GM06990 (cell line): ENCODE measurements around the gene PPM1E.

ENCODE experiments used
- DNase-seq: peaks from one replicate; pipeline ENCODE4 v3.0.0-alpha.2; 2011; ENCODE audit not compliant: insufficient read length; ENCODE audit errors: extremely low read depth
- H3K27me3 ChIP-seq: replicated peaks from 2 replicates; pipeline ENCODE4 v1.6.0; 2011; ENCODE audit warnings: low read length; ENCODE audit not compliant: control insufficient read depth, insufficient read depth
- H3K36me3 ChIP-seq: 2 replicates; pipeline ENCODE4 v1.5.1; 2011; ENCODE audit warnings: low read length; ENCODE audit not compliant: control insufficient read depth, insufficient read depth
- H3K4me3 ChIP-seq: replicated peaks from 2 replicates; pipeline ENCODE4 v1.5.1; 2011; ENCODE audit warnings: low read depth, mild to moderate bottlenecking, control low read depth, low read length
- TF ChIP-seq, protein P1 (sequence below): IDR thresholded peaks from 2 replicates; pipeline ENCODE4 v1.5.1; 2011; ENCODE audit warnings: low read length, control low read depth, mild to moderate bottlenecking, inconsistent platforms; ENCODE audit not compliant: insufficient read depth, poor library complexity, severe bottlenecking

The PPM1E gene

DNA sequence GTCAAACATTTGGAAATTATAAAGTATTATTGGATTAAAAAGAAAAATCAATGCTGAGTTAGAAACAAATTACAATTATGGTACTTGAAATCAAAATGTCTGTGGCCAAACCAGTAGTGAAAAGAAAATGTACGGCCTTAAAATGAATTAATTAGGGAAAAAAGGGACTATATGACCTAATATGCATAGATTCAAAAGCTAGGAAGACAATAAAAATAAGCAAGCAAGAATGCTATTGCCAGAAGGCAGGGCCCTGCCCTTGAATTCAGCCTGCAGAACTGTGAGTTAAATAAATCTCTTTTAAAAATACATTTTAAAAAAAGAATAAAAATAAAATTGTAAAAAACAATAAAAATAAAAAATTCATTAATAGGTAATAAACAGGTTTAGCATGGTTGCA lies 262.4 kb downstream of the PPM1E start:
- H3K36me3 ChIP-seq, result no peaks in the 10 kb centered on the region
- TF ChIP-seq, protein P1, sequence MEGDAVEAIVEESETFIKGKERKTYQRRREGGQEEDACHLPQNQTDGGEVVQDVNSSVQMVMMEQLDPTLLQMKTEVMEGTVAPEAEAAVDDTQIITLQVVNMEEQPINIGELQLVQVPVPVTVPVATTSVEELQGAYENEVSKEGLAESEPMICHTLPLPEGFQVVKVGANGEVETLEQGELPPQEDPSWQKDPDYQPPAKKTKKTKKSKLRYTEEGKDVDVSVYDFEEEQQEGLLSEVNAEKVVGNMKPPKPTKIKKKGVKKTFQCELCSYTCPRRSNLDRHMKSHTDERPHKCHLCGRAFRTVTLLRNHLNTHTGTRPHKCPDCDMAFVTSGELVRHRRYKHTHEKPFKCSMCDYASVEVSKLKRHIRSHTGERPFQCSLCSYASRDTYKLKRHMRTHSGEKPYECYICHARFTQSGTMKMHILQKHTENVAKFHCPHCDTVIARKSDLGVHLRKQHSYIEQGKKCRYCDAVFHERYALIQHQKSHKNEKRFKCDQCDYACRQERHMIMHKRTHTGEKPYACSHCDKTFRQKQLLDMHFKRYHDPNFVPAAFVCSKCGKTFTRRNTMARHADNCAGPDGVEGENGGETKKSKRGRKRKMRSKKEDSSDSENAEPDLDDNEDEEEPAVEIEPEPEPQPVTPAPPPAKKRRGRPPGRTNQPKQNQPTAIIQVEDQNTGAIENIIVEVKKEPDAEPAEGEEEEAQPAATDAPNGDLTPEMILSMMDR, result no peak
- no peak overlapping the region for H3K4me3 ChIP-seq
- H3K27me3 ChIP-seq, result no peaks in the 10 kb centered on the region
- DNase-seq, result no peak

DNA sequence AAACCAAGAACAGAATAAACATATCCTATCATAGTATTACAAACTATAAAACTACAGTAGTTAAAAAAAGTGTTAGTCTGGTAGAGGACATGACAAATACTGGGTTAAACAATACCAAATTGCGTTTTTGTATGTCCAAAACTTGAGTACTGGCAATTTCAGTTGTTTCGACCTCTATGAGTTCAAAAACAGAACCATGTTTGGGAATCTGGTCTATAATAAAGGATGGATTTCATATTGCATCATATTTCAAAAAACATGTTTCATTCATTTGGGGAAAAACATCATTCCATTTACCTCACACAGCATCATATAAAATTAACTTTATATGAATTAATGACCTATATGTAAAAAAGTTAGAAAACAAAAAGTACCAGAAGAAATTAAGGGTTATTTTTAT lies 269.3 kb downstream of the PPM1E start:
- TF ChIP-seq, protein P1, result no peak
- Histone ChIP-seq H3K4me3 (no peak overlapping the region), H3K27me3 (no peaks in the 10 kb centered on the region), H3K36me3 (no peaks in the 10 kb centered on the region)
- no peak for DNase-seq

DNA sequence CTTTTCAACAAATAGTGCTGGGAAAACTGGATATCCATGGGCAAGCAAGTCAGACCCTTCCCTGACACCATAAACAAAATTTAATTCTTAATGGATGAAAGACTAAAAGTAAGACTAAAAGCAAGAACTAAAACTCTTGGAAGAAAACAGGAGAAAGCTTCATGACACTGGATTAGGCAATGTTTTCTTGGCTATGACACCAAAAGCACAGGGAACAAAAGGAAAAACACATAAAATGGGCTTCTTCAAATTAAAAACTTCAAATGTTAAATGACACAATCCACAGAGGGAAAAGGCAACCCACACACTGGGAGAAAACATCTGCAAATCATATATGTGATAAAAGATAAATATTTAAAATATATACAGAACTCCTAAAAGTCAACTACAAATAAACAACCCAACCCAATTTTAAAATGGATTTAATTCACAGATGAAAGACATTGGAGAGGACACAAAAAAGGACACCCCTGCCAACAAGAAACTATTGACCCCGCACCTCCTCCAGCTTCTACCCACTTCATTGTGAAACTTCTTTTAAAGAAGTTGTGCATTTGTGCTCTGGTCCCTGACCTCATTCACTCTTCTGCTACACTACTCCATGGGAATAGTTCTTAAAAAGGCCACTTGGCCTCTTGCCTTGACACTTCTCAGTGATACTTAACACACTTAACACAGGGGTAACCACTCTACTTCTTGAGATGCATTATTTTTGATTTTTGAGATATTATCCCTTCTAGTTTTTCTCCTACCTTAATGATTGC lies 270.7 kb downstream of the PPM1E start:
- Histone ChIP-seq H3K27me3 (no peaks in the 10 kb centered on the region), H3K36me3 (no peaks in the 10 kb centered on the region), H3K4me3 (no peak overlapping the region)
- TF ChIP-seq, protein P1, result no peak
- DNase-seq, result no peak

DNA sequence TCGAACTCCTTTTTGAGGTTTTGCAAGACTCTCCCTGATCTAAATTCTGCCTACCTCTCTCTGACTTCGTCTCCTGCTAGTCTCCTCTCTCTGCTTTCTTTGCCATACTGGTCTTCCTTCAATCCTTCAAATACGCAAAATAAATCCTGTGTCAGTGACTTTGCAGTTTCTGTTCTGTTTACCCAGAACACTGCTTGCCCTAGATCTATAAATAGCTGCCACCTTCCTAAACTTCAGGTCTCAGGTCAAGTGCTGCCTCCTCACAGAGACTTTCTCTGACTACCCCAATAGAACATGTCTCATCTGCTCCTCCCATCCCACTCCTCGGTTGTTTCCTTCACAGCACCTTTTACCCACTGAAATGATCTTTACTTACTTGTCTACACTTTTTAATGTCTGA lies 272.1 kb downstream of the PPM1E start:
- DNase-seq, result no peak
- TF ChIP-seq, protein P1, result no peak
- Histone ChIP-seq H3K27me3 (no peaks in the 10 kb centered on the region), H3K4me3 (no peak overlapping the region), H3K36me3 (no peaks in the 10 kb centered on the region)

DNA sequence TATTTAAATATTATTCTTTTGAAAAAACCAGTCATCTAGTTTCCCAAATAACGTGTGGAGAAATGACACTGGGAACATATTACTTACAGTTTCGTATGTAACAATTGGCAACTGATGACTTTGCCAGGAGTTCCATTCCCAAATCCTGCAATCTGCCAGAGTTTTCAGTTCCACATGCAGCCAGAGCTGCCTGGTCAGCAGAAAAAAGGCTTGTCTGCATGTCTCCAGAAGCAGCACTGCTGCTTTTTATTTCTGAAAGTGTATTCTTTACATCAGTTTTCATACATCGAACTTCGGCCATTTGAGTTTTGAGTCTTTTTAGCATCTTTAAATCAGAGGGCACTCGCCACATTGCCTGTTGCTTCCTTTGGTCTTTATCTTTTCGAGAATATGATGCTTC lies 272.7 kb downstream of the PPM1E start:
- TF ChIP-seq, protein P1, result no peak
- Histone ChIP-seq H3K4me3 (no peak overlapping the region), H3K27me3 (no peaks in the 10 kb centered on the region), H3K36me3 (no peaks in the 10 kb centered on the region)
- no peak for DNase-seq

DNA sequence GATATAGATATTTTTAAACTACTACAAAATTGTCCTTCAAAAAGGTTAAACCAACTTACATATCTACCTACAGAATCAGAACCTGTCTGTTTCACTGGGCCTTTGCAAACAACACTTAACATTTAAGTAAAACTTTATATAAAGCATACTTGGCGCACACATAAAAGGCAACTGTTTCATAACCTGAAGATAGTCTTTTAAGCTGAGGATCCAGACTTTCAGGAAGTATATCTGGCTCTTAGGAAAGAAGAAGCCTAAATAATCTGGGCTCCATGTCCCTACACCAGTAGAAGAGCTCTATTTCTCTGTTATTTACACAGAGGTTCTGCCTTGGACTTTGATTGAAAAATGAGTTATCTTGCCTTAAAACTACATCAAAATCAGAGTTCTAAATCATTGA lies 275.2 kb downstream of the PPM1E start:
- Histone ChIP-seq H3K36me3 (no peaks in the 10 kb centered on the region), H3K4me3 (no peak overlapping the region), H3K27me3 (no peaks in the 10 kb centered on the region)
- TF ChIP-seq, protein P1, result no peak
- no peak for DNase-seq
